NCI-H187 (cell line): ENCODE measurements around the gene BACE2.

ENCODE experiments used
- DNase-seq, 2 experiments: peaks; one replicate each; lab custom pipeline; 2025; lab: John Stamatoyannopoulos, UW

BACE2 gene

DNA sequence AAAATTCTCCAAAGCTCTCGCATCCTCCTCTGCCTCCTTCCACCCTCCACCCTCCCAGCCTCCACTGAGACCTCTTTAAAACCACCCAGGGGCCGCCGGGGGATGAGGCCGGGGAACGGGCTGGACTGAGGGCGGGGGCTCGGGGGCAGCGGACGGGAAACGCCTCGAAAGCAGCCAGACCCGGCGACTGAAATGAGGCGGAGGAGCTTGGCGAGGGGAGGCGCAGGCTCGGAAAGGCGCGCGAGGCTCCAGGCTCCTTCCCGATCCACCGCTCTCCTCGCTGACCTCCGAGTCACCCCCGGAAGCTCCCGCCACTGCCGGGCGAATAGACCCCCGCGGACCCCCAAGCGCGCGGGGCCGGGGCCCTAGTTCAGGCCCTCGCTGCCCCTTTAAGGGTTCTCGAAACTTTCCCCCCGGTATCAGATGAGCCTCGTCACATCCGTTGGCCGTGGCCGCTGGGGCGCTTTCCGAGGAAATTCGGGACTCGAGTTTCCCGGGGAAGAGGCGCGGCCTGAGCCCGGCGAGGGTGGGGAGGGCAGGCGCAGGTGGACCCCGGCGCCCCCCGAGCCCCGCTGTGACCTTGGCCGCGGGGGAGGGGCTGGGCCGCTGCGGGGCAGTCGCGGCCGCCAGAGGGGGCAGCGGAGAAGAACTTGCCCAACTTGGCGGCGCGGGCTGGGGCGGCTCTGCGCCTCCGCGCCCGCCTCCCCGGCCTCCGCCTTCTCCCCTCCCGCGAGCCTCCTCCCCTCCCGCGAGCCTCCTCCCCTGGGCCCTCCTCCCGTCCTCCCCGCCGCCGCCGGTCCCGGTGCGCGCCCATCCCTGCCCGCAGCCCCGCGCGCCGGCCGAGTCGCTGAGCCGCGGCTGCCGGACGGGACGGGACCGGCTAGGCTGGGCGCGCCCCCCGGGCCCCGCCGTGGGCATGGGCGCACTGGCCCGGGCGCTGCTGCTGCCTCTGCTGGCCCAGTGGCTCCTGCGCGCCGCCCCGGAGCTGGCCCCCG lies at the start of gene BACE2:
Gene BACE2, plus strand, starts transcription at position 813 of the 995 bp plus-strand sequence. Its CDS starts 104 bp downstream, at position 917.
- DNase-seq, result peak in 1 of 2 experiments; percentile 17

DNA sequence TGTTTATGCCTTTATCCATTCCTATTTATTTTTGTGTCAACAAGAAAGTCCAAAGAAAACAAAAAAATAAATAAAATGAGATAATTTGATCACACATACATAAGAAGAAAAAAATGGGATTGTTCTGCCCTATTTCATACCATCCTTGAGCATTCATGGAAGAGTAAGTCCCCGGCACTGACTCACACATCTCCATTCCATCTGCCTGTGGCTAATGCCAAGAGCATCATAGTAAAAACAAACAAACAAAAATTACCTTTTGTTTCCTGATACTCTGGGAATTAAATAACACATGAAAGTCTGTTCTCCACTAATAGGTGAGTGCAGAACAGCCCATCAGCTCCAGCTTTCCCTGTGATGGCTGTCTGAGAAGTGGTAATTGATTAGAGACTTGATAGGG lies 48.1 kb upstream of the BACE2 start:
- no peak for DNase-seq

DNA sequence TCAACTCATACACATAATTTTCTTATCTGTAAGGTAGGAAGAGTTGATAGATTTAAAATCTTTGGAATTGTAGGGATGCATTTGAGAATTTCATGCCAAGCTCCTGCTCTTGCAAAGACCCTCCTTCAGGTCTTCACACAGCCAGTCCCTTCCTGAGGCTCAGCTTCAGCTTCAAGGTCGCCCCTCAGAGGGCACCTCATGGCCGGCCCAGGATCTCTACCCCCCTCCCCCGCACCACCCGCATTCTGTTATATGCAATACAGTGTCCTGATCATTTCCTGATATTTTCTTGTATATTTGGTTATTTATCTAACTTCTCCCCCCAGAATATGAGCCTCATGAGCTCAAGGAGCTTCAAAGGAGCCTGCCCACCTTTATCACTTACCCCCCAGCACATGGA lies 47.0 kb upstream of the BACE2 start:
- DNase-seq, result no peak

DNA sequence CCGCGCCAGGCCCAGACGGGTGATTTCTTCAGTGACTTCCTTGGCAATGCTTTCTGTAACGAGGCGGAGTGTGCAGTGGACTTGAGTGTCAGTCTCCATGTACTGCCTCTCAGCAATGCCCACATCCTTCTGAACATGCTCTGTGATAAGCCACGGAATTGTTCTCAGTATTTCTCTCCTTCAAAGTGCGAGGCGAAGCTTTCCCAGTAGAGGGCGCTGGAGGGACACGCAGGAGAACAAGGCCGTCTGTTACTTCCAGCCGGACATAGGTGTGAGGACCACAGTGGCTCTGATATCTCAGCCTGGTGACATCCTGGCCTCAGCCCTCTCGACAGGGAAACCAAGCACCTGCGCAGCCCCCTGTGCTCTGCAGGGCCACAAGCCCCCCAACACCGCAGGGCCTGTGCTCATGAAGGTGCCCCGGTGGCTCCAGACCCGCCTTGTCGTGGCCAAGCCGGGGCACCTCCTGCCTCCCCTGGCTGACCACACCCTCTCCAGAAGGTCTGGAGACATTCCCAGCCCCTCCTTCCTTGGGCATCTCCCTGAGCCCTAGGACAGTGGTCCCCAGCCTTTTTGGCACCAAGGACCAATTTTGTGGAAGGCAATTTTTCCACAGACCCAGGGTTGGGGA lies 46.1 kb upstream of the BACE2 start:
- peak; percentile 42 to 66 for DNase-seq

DNA sequence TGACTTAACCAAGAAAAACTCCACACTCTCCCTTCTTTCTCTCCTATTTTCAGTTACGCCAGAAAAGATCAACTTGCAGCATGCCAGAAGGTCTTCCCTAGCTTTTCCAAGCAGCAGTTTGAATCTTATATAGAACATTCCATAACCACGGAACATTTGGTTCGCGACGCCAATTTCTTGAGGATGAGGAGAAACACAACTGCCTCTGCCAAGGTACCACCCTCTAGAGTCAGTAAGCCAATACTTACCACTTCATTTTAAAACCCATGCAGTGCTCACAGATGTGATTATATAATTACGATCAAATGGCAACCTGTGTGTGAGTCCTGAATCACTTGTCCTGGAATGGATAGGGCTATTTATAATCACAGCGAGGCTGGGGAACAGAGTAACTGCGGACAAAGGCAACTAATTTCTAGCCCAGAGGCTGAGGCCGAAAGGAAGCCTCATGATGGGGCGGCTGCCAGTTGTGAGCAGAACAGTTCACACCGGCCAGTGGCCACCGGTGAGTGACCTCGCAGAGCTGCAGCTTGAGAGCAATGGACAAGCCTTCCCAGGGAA lies 43.2 kb upstream of the BACE2 start:
- DNase-seq, result no peak

DNA sequence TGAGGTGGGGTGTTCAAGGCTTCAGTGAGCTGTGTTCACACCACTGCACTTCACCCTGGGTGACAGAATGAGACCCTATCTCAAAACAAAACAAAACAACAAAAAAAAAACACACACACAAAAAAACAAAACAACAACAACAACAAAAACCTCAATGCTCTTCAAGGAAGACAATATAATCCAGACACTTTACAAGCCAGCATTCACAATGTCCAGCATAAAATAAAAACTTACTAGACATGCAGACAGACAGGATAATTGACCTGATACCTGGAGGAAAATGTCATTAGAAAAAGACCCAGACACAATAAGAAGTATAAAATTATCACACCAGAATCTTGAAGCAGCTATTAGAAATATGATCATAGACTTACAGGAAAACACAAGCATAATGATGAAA lies 39.0 kb upstream of the BACE2 start:
- DNase-seq, result no peak

DNA sequence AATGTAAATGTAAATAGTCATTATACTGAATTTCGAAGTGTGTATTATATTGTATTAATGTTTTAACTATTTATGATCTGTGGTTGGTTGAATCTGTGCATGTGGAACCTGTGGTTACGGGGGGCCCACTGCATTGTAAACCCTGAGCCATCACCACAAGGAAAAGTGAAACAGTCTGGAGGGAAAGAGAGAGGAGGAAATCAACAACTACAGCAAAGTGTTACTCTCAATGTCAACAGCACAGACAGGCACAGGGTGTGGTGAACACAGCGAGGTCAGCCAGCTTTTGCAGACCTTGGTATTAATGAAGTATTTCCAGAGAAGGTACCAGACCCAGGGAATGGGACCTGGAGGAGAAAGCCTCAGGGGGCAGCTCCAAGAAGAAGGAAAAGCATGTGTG lies 37.1 kb upstream of the BACE2 start:
- no peak for DNase-seq

DNA sequence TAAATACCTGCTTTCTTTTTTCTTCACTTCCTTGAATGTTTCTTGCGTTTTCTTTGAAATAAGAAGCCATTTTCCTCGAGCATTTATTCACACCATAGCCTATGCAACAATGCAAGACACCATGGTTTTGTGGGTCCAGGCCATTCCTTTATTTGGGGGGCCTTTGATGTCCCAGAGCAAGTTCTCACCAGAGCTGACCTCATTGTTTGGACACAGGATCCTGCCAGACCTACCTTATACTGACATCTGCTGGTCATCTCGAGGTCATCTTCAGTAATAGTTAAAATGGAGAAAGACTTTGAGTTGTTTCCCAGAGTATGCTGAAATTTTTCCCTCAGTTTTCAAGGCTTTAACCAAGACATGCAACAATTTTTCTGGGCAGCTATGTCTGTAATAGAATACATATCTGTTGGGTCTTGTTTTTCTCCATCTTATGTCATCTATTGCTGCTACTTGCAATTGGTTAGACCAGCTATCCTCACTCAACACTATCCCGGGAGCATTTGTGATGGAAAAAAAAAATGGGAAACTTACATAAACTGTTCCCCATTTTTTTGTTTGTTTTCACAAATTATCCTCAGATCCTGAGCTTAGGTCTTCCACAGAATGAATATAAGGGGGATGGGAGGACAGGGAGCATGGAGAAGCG lies 34.0 kb upstream of the BACE2 start:
- DNase-seq, result no peak

DNA sequence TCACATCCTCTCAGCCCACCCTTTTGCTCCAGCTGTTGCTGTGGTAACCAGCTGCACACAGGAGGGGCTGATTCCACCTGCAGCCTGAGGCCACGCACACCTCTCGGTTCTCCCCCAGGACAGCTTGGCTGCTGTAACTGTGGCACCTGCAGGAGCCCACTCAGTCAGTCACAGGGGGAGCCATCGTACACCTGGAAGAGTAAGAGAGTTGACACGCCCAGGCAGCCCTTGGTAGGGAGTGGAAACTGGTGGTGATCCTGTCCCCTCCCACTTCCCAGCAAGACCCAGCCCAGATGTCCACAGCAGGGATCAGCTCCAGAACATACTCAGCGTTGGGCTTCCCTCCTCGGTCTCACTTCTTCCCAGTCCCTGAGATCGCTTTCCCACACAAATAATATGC lies 32.2 kb upstream of the BACE2 start:
- no peak for DNase-seq

DNA sequence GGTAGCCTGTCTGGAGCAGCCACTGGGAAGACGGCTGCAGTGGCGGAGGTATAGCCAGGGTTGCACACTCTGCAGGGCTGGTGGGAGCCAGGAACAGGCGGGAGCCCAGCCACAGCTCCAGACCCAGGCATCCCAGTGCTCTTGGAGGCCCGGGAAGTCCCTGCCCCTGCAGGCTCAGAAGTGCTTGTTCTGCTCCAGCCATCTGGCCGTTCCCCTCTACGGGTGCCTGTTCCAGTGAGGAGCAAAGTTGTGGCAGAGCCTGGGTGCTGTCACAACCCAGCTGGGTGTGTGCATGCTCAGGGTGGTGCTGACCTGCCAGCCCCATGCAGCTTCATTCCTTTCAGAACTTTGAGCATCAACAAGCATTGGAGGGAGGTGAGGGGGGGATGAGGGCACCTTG lies 31.7 kb upstream of the BACE2 start:
- DNase-seq, result no peak

DNA sequence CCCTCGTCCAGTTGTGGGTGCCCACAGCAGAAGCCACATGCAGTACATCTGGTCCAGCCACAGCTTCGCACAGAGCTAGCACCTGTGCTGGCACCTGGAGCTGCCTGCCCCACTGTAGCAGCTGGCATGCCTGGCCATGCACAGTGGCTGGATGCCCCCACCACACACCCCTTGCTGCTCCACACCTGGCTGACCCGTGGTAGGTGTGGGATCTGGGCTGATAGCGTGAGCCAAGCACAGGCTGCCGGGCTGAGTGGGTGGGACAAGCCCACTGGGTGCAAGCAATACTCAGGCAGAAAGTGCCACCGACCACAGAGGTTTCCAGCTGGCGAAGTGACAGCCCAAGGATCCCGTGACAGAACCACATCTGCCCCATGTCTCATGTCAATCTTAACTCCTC lies 30.6 kb upstream of the BACE2 start:
- DNase-seq, result no peak

DNA sequence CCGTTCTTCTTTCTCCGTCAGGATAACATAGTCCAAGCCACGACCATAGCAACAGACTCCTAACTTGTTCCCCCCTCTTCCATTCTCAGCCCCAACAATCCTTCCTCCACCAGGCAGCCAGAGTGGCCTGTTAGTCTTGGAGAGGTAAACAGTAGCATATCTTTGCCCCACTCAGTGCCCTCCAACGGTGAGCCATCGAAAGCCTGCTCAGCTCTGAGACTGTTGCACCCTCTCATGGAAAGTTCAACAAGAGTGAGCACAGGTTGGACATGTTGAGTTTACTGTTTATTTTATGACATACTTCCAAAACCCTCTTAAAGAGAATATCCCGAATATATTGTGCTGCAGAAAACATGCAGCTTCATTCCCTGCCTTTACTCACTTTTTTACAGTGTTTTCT lies 30.1 kb upstream of the BACE2 start:
- DNase-seq, result no peak

DNA sequence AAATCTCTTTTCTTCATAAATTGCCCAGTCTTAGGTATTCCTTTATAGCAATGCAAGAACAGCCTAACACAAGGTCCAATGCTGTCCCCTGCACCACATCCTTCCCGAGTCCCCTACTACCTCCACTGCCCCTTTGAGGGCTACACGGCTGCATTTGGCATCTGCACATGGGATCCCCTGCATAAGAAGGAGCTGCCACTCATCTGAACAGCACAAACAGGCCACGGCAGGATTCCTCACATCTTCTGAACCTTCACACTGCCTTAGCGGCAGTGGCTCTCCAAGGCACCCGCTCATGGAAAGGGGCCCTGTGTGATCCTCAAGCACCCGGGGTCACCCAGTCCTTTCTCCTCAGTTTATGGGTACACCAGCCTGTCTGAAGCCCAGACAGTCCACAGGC lies 29.2 kb upstream of the BACE2 start:
- no peak for DNase-seq

DNA sequence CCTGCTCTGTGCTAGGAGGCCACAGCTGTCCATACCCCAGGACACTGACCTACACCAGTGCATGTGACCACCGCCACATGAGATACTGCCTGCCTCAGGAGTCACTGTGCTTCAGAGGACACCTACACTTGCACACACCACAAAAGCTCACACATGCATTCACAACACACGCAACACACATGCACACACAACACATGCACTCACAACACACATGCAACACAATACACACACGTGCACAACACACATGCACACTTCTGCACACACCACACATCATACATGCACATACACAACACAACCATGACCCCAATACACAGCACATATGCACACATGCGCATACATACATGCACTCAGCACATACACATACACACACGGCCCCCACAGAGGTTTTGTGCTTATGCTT lies 28.7 kb upstream of the BACE2 start:
- no peak for DNase-seq

DNA sequence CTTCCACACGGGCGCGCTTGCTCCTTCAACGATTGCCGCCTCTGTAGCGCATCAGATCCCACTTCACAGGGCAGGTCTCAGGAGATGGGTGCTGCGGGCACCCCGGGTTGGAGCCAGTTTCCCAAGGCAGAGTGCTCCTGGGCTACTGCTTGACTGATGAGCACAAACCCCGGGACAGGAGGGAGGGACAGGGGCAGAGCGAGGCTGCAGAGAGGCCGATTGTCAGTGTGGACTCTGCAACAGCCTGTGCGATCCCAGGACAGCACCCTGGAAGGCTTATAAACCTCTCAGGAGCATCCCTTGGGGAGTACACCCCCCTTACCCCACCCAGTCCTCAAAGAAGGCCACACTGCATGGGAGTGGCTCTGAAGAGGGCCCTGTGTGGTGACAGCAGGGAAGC lies 28.0 kb upstream of the BACE2 start:
- DNase-seq, result no peak

DNA sequence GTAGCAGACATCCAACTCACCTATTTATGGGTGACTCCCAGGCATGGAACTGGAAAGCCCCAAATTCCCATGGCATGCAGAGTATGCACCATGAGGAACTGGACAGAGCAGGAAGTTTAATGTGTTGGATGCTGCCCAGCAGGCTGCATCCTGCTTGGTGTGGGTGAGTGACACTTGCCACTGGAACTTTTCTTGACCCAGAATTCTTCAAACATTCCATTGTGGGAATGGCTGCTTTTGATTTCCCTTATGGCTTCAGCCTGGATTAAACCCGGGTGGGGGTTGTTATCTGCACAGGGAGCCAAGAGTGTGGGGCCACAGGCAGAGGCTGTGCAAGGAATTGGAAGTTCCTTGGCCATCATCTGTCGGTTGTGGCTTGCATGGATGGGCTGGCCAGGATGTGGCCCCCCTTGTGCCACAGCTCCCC lies 26.9 kb upstream of the BACE2 start:
- DNase-seq, result no peak

DNA sequence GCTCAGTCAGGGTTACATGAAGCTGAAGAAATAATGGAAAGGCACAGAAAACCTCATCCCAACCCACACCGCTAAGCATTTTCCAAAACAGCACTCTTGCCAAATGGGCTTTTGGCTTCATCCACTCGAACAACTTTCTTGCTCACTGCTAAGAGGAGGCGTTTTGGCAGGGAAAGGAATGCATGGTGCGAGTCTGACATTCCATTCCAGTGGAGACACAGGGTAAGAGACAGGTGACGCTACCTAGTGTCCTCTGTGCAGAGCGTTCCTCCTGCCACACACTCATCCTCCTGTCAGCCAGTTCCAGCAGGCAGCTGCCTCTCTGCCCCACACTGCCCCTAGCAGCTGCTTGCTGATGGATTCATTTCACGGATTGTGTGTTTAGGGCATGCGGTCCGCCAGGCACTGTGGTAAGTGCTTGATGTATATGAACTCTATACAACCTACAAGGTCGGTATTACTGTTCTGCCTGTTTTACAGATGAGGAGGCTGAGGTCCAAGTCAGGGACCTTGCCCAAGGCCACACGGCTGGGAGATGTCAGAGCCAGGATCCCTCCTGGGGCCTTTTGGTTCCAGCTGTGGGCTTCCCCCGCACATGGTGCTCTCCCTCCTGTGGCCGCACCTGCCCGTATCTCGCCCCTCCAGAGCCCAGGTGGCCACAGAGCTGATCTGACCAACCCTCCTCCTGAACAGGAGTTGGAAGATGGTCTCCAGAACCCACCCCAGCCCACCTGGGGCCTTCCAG lies 25.7 kb upstream of the BACE2 start:
- peak in 1 of 2 experiments; percentile 20 for DNase-seq

DNA sequence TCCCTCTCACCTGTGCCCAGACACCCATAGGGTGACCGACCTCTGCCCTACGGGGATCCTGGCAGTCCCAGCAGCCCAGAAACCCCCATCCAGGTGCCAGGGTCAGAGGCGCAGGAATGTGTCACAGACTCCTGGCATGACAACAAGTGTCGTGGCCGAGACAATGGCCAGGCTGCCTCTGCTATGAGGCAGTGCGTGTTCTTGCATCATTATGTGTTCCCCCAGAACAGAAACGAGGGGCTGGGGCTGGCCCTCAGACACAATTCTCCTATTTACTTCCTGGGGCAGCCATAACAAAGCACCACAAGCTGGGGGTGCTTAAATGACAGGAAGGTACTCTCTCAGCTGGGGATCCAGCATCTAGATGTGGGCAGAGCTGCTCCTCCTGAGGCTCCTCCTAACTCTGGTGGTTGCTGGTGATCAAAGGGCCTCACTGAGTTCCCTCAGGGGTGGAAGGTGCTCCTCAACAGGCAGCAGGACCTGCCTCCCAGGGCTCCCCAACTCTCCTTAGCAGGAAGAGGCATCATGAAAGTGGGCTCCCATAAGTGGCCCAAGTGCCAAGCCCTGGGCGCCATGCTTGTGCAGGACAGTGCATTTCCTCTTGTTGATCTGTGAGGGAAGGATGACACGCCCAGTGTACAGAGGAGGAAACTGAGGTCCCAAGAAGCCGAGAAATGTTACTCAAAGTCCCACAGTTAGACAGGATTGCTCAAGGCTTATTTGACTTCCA lies 24.2 kb upstream of the BACE2 start:
- DNase-seq, result no peak

DNA sequence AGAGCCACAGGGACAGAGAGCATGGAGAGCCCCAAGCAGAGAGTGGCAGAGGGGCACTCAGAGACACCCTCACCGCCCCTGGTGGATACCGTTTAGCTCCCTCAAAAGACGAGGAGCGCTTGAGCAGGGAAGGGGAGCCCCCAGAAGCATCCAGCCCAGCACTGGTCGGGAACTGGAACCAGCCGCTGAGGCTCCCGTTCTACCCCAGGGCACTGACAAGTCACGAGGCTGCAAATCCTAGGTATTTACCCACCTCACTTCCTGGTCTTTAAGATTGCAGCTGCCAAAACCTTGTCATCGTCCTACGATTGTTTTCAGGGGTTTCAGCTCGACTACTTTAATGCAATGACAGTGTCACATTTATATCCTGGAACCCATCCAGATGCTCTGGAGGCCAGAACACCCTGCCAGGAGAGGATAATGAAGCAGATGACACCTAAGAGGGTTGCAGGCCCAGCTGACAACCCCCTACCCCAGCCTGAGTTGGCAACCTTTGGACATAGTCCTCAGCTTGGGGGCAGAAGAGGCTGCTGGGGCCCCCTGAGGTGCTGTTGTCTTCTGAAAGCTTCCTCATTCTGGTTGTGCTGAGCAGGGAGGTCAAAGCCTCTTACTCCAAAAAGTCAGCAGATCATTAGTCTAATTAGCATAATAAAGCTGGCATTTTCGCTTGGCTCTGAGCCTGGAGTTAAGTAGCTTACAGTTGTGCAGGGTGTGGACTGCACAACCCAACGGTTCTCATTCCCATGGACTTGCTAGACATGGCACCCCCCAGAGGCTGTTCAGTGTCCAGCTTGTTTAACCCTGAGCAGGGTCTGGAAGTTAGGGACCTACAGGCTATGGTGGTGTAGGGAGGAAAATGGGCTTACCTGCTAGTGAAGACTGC lies 20.6 kb upstream of the BACE2 start:
- no peak for DNase-seq

DNA sequence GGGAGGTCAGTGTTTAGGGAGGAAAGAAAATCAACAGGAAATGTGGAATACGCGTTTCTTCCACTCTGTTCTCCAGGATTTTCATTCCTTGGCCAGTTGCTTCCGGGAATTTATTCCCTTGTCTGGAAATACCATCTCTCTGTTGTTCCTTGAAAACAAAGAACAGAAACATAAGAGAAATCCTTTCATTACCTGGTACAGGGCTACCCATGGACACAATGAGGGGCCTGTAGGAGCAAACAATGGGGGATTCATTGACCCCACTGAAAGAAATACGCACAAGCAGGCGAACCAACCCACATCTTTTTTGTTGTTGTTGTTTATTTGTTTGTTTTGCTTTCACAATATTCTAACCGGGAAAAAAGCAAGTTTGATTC lies 20.0 kb upstream of the BACE2 start:
- DNase-seq, result no peak
